ENCODE data around the gene ATG4B. TPM values are rescaled to one million over a fixed set of nuclear protein-coding genes. Genes with fewer than 3 reads are reported as not detected.
"Not testable (repeated sequence)": the region's sequence is repeated elsewhere in the genome, so short reads cannot be mapped to it uniquely, and the experiment has no call there.

The ATG4B gene
- total RNA-seq, result 100 to 1,000 TPM; 103 to 107 TPM

DNA sequence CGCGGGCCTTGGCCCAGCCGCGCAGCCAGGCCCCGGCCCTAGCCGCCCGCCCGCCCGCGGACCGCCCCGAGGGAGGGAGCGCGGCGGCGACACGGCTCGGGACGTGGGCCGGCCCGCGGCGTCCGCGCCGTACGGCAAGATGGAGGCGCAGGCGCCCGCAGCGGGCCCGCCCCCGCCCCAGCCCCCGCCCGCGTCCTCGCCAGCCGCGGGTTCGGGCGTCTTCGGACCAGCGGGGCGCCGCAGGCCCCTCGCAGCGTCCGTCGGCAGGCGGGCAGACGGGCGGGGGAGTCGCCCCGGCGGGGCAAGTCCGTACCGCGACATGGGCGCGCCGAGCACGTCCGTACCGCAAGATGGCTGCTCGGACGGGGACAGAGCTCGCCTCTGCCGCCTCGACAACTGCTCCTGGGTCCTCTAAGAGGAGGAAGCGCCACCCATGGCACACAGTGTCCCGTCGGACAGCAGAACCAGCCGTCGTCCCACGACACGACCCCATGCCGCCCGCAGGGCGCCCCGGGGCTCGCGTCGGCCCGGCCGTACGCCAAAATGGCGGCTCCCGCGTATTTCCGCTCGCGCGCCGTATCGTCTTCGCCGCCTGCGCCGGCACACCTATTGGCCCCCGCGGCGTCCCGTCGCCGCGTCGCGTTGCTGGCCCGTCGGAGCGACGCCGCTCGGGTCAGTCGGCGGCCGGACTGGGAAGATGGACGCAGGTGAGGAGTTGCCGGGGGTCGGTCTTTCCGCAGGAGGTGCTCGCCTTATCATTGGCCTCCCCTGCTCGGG, at the start of gene ATG4B, which contains the start of gene THAP4:
TSS of gene ATG4B (plus strand) at position 676 of the 777 bp plus-strand sequence. CDS start at position 698, 22 bp downstream.
TSS of gene THAP4 (minus strand) at position 141 of the 777 bp plus-strand sequence. CDS start 141 bp downstream, outside the sequence.
- peak within 1 kb of the TSS; percentile 84 to 97 for H3K27ac Mint-ChIP-seq
- H3K9me3 Mint-ChIP-seq, result peaks cover 0 to 3% of the 10 kb centered on the region in 2 donors
- DNase-seq (ENCODE audit: low spot score in 2 of 2) (peak; percentile 75 to 83), ATAC-seq (peak; percentile 75 to 78)
- H3K36me3 Mint-ChIP-seq, result peaks cover 22 to 42% of the 10 kb centered on the region in 2 donors

DNA sequence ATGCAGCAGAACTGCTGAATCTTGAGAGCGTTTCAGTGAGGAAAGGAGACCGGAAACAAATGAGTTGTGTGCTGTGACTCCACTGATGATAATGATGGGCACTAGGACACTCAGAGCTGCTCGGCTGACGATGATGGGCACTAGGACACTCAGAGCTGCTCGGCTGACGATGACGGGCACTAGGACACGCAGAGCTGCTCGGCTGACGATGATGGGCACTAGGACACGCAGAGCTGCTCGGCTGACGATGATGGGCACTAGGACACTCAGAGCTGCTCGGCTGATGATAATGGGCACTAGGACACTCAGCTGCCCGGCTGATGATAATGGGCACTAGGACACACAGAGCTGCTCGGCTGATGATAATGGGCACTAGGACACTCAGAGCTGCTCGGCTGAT, 47.6 kb upstream of the ATG4B start:
- not testable (repeated sequence) for DNase-seq (ENCODE audit: low spot score in 2 of 2); ATAC-seq; H3K27ac Mint-ChIP-seq
- Mint-ChIP-seq H3K36me3 (peaks cover 0 to 23% of the 10 kb centered on the region in 2 donors), H3K9me3 (peaks cover 14 to 28% of the 10 kb centered on the region in 2 donors)

DNA sequence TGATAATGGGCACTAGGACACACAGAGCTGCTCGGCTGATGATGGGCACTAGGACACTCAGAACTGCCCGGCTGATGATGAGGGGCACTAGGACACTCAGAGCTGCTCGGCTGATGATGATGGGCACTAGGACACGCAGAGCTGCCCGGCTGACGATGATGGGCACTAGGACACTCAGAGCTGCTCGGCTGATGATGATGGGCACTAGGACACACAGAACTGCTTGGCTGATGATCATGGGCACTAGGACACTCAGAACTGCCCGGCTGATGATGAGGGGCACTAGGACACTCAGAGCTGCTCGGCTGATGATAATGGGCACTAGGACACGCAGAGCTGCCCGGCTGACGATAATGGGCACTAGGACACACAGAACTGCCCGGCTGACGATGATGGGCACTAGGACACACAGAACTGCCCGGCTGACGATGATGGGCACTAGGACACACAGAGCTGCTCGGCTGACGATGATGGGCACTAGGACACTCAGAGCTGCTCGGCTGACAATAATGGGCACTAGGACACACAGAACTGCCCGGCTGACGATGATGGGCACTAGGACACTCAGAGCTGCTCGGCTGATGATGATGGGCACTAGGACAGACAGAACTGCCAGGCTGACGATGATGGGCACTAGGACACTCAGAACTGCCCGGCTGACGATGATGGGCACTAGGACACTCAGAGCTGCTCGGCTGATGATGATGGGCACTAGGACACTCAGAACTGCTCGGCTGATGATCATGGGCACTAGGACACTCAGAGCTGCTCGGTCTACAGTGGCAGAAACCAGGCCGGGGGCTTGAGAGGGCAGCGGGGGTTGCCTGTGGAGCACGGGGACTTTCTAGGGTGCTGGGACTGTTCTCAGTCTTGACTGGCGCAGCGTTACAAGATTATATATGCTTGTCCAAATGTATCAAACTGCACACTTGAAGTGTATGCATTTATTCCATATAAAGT, 46.7 kb upstream of the ATG4B start:
- Mint-ChIP-seq H3K9me3 (peaks cover 14 to 28% of the 10 kb centered on the region in 2 donors), H3K36me3 (peaks cover 0 to 15% of the 10 kb centered on the region in 2 donors)
- not testable (repeated sequence) for H3K27ac Mint-ChIP-seq; DNase-seq (ENCODE audit: low spot score in 2 of 2); ATAC-seq

DNA sequence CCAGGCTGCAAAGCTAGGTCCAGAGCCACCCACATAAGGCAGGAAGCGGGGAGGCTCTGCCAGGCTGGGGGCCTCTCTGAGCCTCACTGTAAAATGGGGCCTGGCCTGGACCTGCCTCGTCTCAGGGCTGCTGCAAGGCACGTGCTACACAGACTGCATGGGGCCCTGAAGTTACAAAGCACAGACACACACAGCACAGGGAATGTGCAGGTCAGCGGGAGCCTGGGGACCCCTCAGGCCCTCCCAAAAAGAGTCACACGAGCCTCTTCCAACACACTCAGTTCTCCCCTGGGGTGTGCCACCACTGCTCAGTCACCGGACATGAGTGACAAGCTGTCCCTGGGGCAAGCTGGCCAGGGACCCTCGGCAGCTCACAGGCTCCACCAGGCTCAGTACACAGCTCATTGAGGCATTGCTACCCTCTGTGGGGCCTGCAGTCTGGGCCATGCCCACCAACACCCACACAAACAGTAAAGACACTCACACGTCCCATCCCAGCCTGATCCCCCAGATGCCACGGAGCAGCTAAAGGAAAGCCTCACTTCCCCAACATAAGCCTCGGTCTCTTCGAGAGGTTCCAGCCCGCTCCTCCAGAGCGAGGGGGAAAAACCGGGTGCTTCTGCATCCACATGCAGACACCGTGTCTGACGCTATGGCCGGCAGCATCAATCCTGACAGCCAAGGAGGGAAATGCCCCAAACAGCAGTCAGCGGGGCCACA, 45.2 kb upstream of the ATG4B start:
- DNase-seq (ENCODE audit: low spot score in 2 of 2) (no peak), ATAC-seq (no peak)
- Mint-ChIP-seq H3K27ac (peak overlapping the region in 1 of 2 donors; percentile 36), H3K36me3 (peaks cover 0 to 2% of the 10 kb centered on the region in 2 donors), H3K9me3 (peaks cover 4 to 16% of the 10 kb centered on the region in 2 donors)

DNA sequence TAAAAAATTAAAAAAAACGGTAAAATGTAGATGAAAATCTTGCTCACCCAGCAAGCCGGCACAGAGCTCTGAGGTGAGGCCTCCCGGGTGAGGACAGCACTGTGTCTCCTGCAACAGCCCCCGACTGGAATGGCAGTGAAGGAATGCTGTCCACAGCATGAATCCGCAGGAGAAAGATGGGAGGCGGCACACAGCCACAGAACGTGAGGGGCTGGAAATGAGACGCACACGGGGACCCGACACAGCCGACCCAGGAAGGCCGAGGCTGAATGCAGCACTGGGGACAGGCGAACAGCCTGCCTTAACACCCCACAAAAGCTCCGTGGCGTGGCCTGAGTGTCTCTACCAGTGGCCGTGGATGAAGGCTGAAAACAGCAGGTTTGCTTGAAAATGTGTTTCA, 44.2 kb upstream of the ATG4B start:
- DNase-seq (ENCODE audit: low spot score in 2 of 2) (no peak), ATAC-seq (no peak)
- no peak overlapping the region for H3K27ac Mint-ChIP-seq
- peaks cover 0 to 4% of the 10 kb centered on the region in 2 donors for H3K36me3 Mint-ChIP-seq
- peaks cover 3 to 9% of the 10 kb centered on the region in 2 donors for H3K9me3 Mint-ChIP-seq

DNA sequence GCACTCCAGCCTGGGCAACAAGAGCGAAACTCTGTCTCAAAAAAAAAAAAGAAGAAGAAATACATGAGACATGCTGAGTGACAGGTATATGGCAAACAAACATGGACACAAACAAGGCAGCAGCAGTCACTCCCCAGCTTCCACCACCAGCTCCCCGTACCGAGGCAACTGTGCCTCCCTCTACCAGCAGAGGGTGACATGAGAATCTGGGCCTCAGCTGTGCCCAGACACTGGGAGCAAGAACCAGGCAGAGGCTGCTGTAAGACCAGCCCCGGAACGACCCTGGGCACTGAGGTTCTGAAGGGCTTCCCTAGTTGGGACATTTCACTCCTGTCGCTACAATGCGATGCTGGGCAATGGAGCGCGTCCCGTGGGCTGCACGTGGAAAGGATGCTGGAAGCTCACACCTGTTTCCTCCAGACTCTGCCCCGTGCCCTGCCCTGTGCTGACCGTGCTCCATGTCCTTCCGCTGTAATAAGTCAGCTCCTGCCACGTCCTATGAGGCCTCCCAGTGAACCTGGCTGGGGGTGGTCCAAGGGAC, 41.8 kb upstream of the ATG4B start:
- no peak for ATAC-seq
- Mint-ChIP-seq H3K36me3 (peaks cover 0 to 4% of the 10 kb centered on the region in 2 donors), H3K27ac (no peak overlapping the region), H3K9me3 (no peaks in the 10 kb centered on the region)
- no peak for DNase-seq (ENCODE audit: low spot score in 2 of 2)

DNA sequence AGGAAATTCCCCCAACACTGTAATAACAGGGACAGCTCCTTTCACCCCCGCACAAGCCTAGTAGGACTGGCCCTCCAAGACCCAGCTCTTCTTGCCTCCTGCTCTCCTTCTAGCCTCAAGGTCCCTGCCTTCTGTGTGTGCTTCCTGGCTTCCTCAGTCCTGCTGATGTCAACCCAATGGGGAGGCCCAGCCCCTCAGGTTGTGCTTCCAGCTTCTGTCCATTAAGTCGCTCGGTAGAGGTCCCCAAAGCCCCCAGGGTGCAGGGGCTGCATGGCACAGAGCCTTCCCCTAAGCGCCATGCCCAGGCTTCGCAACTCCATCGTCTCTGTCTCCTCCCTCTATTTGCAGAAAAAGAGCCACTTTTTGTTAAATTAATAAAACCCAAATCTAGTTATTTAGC, 39.9 kb upstream of the ATG4B start:
- H3K9me3 Mint-ChIP-seq, result no peaks in the 10 kb centered on the region
- H3K36me3 Mint-ChIP-seq, result peaks cover 4 to 9% of the 10 kb centered on the region in 2 donors
- H3K27ac Mint-ChIP-seq, result no peak overlapping the region
- ATAC-seq (no peak), DNase-seq (ENCODE audit: low spot score in 2 of 2) (no peak)

DNA sequence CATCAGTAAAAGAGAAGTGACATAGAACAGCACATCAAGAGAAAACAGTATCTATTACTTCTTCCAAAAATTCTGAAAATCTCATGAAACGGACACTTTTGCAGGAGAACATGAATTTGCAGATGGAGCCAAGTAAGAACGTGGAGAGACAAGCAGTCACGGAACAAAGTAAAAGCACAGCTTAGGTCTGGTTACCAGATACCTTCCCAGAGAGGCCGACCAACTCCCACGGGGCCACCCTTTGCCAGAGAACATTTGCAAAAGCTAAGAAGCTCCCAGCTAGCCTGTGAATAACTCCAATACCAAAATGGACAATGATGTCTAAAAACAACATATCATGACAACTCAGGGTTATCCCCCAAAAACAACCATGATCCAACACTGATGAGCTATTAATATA, 39.4 kb upstream of the ATG4B start:
- H3K27ac Mint-ChIP-seq, result no peak overlapping the region
- DNase-seq (ENCODE audit: low spot score in 2 of 2) (no peak), ATAC-seq (no peak)
- H3K36me3 Mint-ChIP-seq, result peaks cover 4 to 9% of the 10 kb centered on the region in 2 donors
- no peaks in the 10 kb centered on the region for H3K9me3 Mint-ChIP-seq

DNA sequence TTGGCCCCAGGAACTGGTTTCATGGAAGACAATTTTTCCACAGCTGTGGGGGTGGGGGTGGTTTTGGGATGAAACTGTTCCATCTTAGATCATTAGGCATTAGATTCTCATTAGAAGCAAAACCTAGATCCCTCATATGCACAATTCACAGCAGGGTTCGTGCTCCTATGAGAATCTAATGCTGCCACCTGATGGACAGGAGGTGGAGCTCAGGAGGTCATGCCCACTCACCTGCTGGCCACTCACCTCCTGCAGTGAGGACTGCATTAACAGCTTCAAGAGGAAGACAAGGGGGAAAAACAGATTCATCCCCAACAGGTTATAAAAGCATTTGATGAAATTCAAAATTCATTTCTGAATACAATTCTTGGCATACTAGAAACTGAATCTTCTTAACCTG, 39.0 kb upstream of the ATG4B start:
- peak overlapping the region in 1 of 2 donors; percentile 74 for H3K27ac Mint-ChIP-seq
- no peaks in the 10 kb centered on the region for H3K9me3 Mint-ChIP-seq
- peaks cover 4 to 9% of the 10 kb centered on the region in 2 donors for H3K36me3 Mint-ChIP-seq
- no peak for ATAC-seq
- DNase-seq (ENCODE audit: low spot score in 2 of 2), result no peak

DNA sequence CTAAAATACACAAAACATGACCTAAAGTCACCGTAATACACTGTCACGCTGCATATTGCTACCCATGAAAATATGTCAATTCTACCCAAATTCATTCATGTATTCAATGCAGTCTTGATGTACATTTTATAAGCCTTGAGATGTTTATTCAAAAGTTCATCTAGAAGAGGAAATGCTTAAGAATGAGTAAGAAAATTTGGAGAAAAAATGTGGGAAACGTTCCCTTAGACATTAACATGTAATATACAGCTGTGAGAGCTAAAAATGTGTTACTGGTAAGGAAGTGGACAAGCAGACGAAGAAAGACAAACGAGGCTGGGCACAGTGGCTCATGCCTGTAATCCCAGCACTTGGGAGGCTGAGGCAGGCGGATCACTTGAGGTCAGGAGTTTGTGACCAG, 37.9 kb upstream of the ATG4B start:
- H3K36me3 Mint-ChIP-seq, result peaks cover 4 to 9% of the 10 kb centered on the region in 2 donors
- DNase-seq (ENCODE audit: low spot score in 2 of 2) (no peak), ATAC-seq (no peak)
- peak overlapping the region in 1 of 2 donors; percentile 46 for H3K27ac Mint-ChIP-seq
- H3K9me3 Mint-ChIP-seq, result no peaks in the 10 kb centered on the region

DNA sequence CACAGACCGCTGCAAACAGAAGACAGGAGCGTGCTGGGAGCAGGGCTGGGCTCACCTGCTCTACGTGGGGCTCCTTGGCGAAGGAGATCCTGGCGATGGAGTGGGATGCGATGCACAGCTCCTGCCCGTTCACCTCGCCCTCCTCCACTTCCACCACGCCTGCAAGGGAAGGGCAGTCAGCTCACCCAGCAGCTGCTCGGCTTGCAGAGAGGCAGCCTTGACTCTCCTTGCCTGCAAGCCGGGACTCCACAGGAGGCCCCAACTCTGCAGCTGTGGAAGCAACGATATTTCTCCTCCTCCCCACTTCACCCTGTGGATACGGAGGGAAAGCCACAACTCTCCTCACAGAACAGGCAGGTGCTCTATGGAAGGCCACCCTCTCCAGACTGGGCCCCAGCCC, 35.7 kb upstream of the ATG4B start:
- no peak for DNase-seq (ENCODE audit: low spot score in 2 of 2)
- peak overlapping the region in 1 of 2 donors; percentile 36 for H3K27ac Mint-ChIP-seq
- no peaks in the 10 kb centered on the region for H3K9me3 Mint-ChIP-seq
- H3K36me3 Mint-ChIP-seq, result peaks cover 4 to 9% of the 10 kb centered on the region in 2 donors
- ATAC-seq, result no peak

DNA sequence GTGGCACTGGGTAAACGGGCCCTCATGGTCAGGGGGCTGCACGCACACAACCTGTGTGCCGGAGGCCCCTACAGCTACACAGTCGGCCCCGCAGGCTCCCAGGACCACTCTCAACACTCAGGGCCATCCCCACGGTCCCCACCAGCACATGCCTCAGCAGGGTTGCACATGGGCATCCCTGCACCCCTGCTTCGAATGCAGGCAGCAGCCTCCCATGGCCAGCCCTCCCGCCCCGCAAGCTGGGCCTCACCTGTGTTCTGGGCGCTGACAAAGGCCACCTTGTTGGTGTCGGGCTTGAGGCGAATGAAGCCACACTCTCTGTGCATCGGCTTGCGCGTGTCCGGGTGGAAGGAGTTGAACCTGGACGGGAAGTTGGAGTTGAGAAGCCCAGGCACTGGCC, 34.8 kb upstream of the ATG4B start:
- peaks cover under 1 to 15% of the 10 kb centered on the region in 2 donors for H3K36me3 Mint-ChIP-seq
- H3K9me3 Mint-ChIP-seq, result no peaks in the 10 kb centered on the region
- ATAC-seq (no peak), DNase-seq (ENCODE audit: low spot score in 2 of 2) (no peak)
- H3K27ac Mint-ChIP-seq, result no peak overlapping the region

DNA sequence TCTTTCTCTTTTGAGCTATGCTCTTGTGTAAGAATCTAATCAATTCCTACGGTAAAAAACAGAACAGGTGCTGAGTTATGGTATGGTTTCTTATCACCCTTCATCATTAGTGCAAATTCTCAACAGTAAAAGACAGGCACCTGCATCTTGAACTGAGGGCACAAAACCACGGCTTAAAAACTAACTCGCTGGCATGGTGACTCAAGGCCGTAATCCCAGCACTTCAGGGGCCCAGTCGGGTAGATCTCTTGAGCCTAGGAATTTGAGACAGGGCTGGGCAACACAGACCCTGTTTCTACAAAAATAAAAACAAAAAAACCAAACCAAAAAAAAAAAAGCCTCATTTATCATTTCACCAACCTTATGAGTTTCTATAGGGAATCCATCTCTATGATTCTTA, 33.8 kb upstream of the ATG4B start:
- Mint-ChIP-seq H3K36me3 (peaks cover 5 to 16% of the 10 kb centered on the region in 2 donors), H3K9me3 (no peaks in the 10 kb centered on the region), H3K27ac (no peak overlapping the region)
- DNase-seq (ENCODE audit: low spot score in 2 of 2), result no peak
- ATAC-seq, result no peak

DNA sequence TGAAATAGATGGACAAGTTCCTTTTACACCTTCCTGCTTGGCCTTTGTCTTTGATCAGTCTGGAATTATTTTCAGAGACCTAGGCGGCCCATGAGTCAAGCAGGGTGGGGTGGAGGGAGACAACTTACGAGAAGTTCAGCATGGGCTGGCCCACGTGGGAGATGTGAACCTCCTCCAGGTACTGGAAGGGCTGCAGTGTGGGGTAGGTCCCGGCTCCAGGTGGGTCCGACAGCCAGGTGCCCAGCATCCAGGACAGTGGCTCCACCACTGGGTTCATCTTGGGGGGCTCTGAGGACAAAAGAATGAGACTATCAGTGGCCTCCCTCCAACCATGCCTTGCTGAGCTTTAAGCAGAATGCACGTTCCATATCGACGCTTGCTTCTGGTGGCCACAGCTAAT, 31.3 kb upstream of the ATG4B start:
- no peak for ATAC-seq
- DNase-seq (ENCODE audit: low spot score in 2 of 2), result no peak
- H3K9me3 Mint-ChIP-seq, result no peaks in the 10 kb centered on the region
- no peak overlapping the region for H3K27ac Mint-ChIP-seq
- H3K36me3 Mint-ChIP-seq, result peaks cover 9 to 14% of the 10 kb centered on the region in 2 donors

DNA sequence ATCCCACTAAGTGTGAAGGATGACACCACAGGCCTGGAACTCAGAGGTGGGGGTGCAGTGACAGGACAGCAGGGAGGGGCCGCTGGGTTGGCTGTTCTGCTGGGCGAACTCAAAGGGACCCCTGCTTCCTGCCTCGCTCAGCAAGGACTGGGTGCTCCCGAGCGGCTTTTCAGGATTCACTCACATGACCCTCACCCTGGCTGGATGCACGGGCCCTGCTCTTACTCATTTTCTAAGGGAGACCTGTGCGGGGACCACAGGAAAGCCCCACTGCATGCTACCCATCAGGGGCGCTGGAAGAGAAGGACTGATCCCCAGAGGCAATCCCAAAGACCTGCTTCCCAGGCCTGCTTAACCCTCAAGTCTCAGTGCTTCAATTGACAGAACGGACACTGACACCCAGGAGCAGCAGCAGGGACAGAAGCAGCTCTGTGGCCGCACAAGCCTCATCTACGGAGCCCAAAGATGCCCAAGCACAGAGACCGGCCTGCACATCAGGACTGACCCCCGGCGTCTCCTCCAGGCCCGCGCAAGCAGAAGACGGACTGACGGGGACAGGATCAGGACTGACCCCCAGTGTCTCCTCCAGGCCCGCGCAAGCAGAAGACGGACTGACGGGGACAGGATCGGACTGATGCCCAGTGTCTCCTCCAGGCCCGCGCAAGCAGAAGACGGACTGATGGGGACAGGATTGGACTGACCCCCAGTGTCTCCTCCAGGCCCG, 30.2 kb upstream of the ATG4B start:
- H3K27ac Mint-ChIP-seq, result no peak overlapping the region
- DNase-seq (ENCODE audit: low spot score in 2 of 2) (no peak), ATAC-seq (no peak)
- no peaks in the 10 kb centered on the region for H3K9me3 Mint-ChIP-seq
- H3K36me3 Mint-ChIP-seq, result peaks cover 7 to 9% of the 10 kb centered on the region in 2 donors
